Gastroesophageal sphincter (tissue), 4 donors: Measurements from ENCODE around the gene NUP160. TPM values are rescaled to one million over a fixed set of nuclear protein-coding genes. Genes with fewer than 3 reads are reported as not detected.
"Not testable (repeated sequence)": the region's sequence is repeated elsewhere in the genome, so short reads cannot be mapped to it uniquely, and the experiment has no call there.

Experiments
- ATAC-seq: fragments of 150-250 bp; one replicate; pipeline ENCODE4 v1.9.1; 2016; ENCODE audit warnings: mild to moderate bottlenecking, moderate library complexity
- H3K27ac ChIP-seq, 4 donors: fragments of 200-600 bp; sonication (generic) in 3 of 4; 1 replicate in 3 of 4; 2 replicates in 1 of 4; pipeline ENCODE4 v1.5.1; 2016 to 2019
- H3K27me3 ChIP-seq: fragments of 200-600 bp; sonication (generic); one replicate; pipeline ENCODE4 v1.5.1; 2019
- H3K36me3 ChIP-seq, 2 donors: fragments of 200-600 bp; sonication (generic); one replicate each; pipeline ENCODE4 v1.5.1; 2019; ENCODE audit warnings: control low read depth in 1 of 2
- H3K4me1 ChIP-seq, 3 donors: fragments of 200-600 bp; sonication (generic); 1 replicate in 2 of 3; 2 replicates in 1 of 3; pipeline ENCODE4 v1.5.1; 2016 to 2019; ENCODE audit warnings: control low read depth in 2 of 3
- H3K4me3 ChIP-seq, 2 donors: fragments of 200-600 bp; sonication (generic); one replicate each; pipeline ENCODE4 v1.5.1; 2019; ENCODE audit warnings: mild to moderate bottlenecking in 1 of 2, moderate library complexity in 1 of 2
- H3K9me3 ChIP-seq, 3 donors: fragments of 200-600 bp; sonication (generic); one replicate each; pipeline ENCODE4 v1.5.1; 2017 to 2019; ENCODE audit warnings: control low read depth in 2 of 3
- CTCF ChIP-seq, 4 experiments: fragments of 200-600 bp in 2 of 4; fragments of 450-650 bp in 2 of 4; sonication (generic) in 1 of 4; IDR thresholded peaks; one replicate each; pipeline ENCODE4 v1.5.1; 2017 to 2019; ENCODE audit warnings: antibody characterized with exemption in 4 of 4, mild to moderate bottlenecking in 2 of 4, moderate library complexity in 2 of 4
- EP300 ChIP-seq: sonication (generic); formaldehyde crosslinking; IDR thresholded peaks from one replicate; pipeline ENCODE4 v1.6.1; 2017; ENCODE audit warnings: antibody characterized with exemption, mild to moderate bottlenecking
- POLR2A ChIP-seq, 2 donors: fragments of 450-650 bp; IDR thresholded peaks; one replicate each; pipeline ENCODE4 v1.6.1; 2017; ENCODE audit warnings: antibody characterized with exemption in 2 of 2, mild to moderate bottlenecking in 2 of 2, moderate library complexity in 1 of 2
- POLR2AphosphoS5 ChIP-seq: sonication (generic); formaldehyde crosslinking; IDR thresholded peaks from one replicate; pipeline ENCODE4 v1.6.1; 2017; ENCODE audit warnings: antibody characterized with exemption
- WGBS, 2 donors: methylation state at CpG; one replicate each; pipeline ENCODE4 v1.1.5; 2018; ENCODE audit warnings: low coverage in 1 of 2; 5-methylcytosine and 5-hydroxymethylcytosine counted together
- total RNA-seq, 4 donors: library from RNA; depleted of rRNA; stranded (reverse); fragments of >200 nt; gene quantifications; one replicate each; pipeline ENCODE4 v1.1.0, GENCODE V29; 2016

The NUP160 gene
- total RNA-seq, 4 donors from 2014 or later = 15.7 to 34.2 (median 22.9) TPM

- 70 to 78% methylated on average over 5 to 10 of the region's 10 CpGs for WGBS, 2 donors
- Histone ChIP-seq H3K4me1 (no peaks in the 10 kb centered on the region), H3K36me3 (no peaks in the 10 kb centered on the region), H3K4me3 (no peak overlapping the region), H3K9me3 (peaks cover 0 to 26% (median 0%) of the 10 kb centered on the region in 3 donors), H3K27ac (no peak overlapping the region), H3K27me3 (peaks cover 10% of the 10 kb centered on the region)
- TF ChIP-seq POLR2A (IDR thresholded peaks at IDR 0.05) = no peak
- no peak for TF ChIP-seq CTCF (IDR thresholded peaks at IDR 0.05)
- TF ChIP-seq EP300 = no peak
- no peak for TF ChIP-seq POLR2AphosphoS5
- no peak for ATAC-seq
Observed at GRCh38 chr11:47879259-47880158, 31.4 kb upstream of the NUP160 start.

GRCh38 chr11:47875858-47876257, 27.7 kb upstream of the NUP160 start:
- not testable (repeated sequence) for H3K4me3 ChIP-seq, H3K4me1 ChIP-seq, H3K27ac ChIP-seq, H3K36me3 ChIP-seq, ATAC-seq
- H3K27me3 ChIP-seq = peaks cover 17% of the 10 kb centered on the region
- WGBS, 2 donors = 86 to 100% methylated on average over 6 to 7 of the region's 10 CpGs
- H3K9me3 ChIP-seq = peaks cover 0 to 26% (median 0%) of the 10 kb centered on the region in 3 donors

GRCh38 chr11:47870404-47870803, 22.3 kb upstream of the NUP160 start:
- H3K27ac ChIP-seq = peak overlapping the region in 3 of 4 donors; percentile 3 to 46 (median 19)
- 60% methylated on average over 2 of the region's 2 CpGs; no CpG with 5 or more reads in 1 of the 2 donors for WGBS, 2 donors
- peaks cover 0 to 9% (median 0%) of the 10 kb centered on the region in 3 donors for H3K9me3 ChIP-seq
- no peaks in the 10 kb centered on the region for H3K36me3 ChIP-seq
- ATAC-seq = no peak
- TF ChIP-seq CTCF (IDR thresholded peaks at IDR 0.05) = no peak
- no peak for TF ChIP-seq POLR2A (IDR thresholded peaks at IDR 0.05)
- H3K4me1 ChIP-seq = peaks cover 0 to 2% (median 0%) of the 10 kb centered on the region in 3 donors
- H3K4me3 ChIP-seq = no peak overlapping the region
- H3K27me3 ChIP-seq = peaks cover 12% of the 10 kb centered on the region

- H3K4me1 ChIP-seq = peaks cover 0 to 8% (median 0%) of the 10 kb centered on the region in 3 donors
- peak; percentile 46 for ATAC-seq
- TF ChIP-seq POLR2AphosphoS5 = no peak
- no peak for TF ChIP-seq CTCF (IDR thresholded peaks at IDR 0.05)
- no peaks in the 10 kb centered on the region for H3K36me3 ChIP-seq
- H3K27ac ChIP-seq = peak overlapping the region in 3 of 4 donors; percentile 3 to 46 (median 19)
- 65 to 85% methylated on average over 2 of the region's 2 CpGs for WGBS, 2 donors
- H3K9me3 ChIP-seq = peaks cover 0 to 3% (median 0%) of the 10 kb centered on the region in 3 donors
- peaks cover 12% of the 10 kb centered on the region for H3K27me3 ChIP-seq
- no peak overlapping the region for H3K4me3 ChIP-seq
Observed at GRCh38 chr11:47869544-47870393, 21.6 kb upstream of the NUP160 start.

GRCh38 chr11:47867823-47868222, 19.7 kb upstream of the NUP160 start:
- TF ChIP-seq CTCF (IDR thresholded peaks at IDR 0.05) = no peak
- TF ChIP-seq EP300 = no peak
- H3K9me3 ChIP-seq = no peaks in the 10 kb centered on the region
- peaks cover 0 to 25% (median 3%) of the 10 kb centered on the region in 3 donors for H3K4me1 ChIP-seq
- no peak for ATAC-seq
- peaks cover 12% of the 10 kb centered on the region for H3K27me3 ChIP-seq
- no peak overlapping the region for H3K4me3 ChIP-seq
- no peaks in the 10 kb centered on the region for H3K36me3 ChIP-seq
- 73 to 86% methylated on average over 1 to 3 of the region's 3 CpGs for WGBS, 2 donors
- H3K27ac ChIP-seq = no peak overlapping the region

- H3K27me3 ChIP-seq, H3K36me3 ChIP-seq, H3K9me3 ChIP-seq, H3K27ac ChIP-seq, H3K4me3 ChIP-seq, ATAC-seq: not testable (repeated sequence)
- whole genome bisulfite sequencing, 2 donors = 76 to 82% methylated on average over 6 of the region's 6 CpGs
- H3K4me1 ChIP-seq = peaks cover 0 to 27% (median 3%) of the 10 kb centered on the region in 3 donors
Observed at GRCh38 chr11:47866892-47867291, 18.7 kb upstream of the NUP160 start.
